ENCODE measurements around the gene SLC39A2. TPM values are rescaled to one million over a fixed set of nuclear protein-coding genes. Genes with fewer than 3 reads are reported as not detected.
"Not testable (repeated sequence)": the region's sequence is repeated elsewhere in the genome, so short reads cannot be mapped to it uniquely, and the experiment has no call there.

SLC39A2 gene
- total RNA-seq, 1 donor from 2014 or later = 0.30 TPM

- intact Hi-C loops (cut with micrococcal nuclease) = no loop called here
- peaks cover 15% of the 10 kb centered on the region for H3K36me3 Mint-ChIP-seq (ENCODE audit: low read depth)
- H3K4me1 Mint-ChIP-seq (ENCODE audit: low read depth) = no peaks in the 10 kb centered on the region
- DNase-seq (ENCODE audit: low spot score) = no peak
- H3K9me3 Mint-ChIP-seq = no peaks in the 10 kb centered on the region
- H3K27ac Mint-ChIP-seq = no peak overlapping the region
- H3K4me3 Mint-ChIP-seq (ENCODE audit: low read depth) = no peak overlapping the region
- no peaks in the 10 kb centered on the region for H3K27me3 Mint-ChIP-seq (ENCODE audit: low read depth)
Observed at GRCh38 chr14:21001218-21001617, 2.1 kb downstream of the SLC39A2 start.

GRCh38 chr14:21003788-21004346 lies 4.8 kb downstream of the SLC39A2 start:
- Mint-ChIP-seq H3K27me3 (ENCODE audit: low read depth) (no peaks in the 10 kb centered on the region), H3K9me3 (no peaks in the 10 kb centered on the region), H3K4me1 (ENCODE audit: low read depth) (no peaks in the 10 kb centered on the region), H3K27ac (no peak overlapping the region), H3K36me3 (ENCODE audit: low read depth) (no peaks in the 10 kb centered on the region), H3K4me3 (ENCODE audit: low read depth) (no peak overlapping the region)
- no peak for DNase-seq (ENCODE audit: low spot score)
- intact Hi-C loops (cut with micrococcal nuclease) = no loop called here

- H3K4me1 Mint-ChIP-seq (ENCODE audit: low read depth); H3K4me3 Mint-ChIP-seq (ENCODE audit: low read depth); H3K9me3 Mint-ChIP-seq; DNase-seq (ENCODE audit: low spot score); intact Hi-C loops (cut with micrococcal nuclease); H3K27ac Mint-ChIP-seq; H3K36me3 Mint-ChIP-seq (ENCODE audit: low read depth): not testable (repeated sequence)
- peaks cover 15% of the 10 kb centered on the region for H3K27me3 Mint-ChIP-seq (ENCODE audit: low read depth)
Observed at GRCh38 chr14:21009721-21010120, 10.6 kb downstream of the SLC39A2 start.

- H3K36me3 Mint-ChIP-seq (ENCODE audit: low read depth) = no peaks in the 10 kb centered on the region
- no peaks in the 10 kb centered on the region for H3K9me3 Mint-ChIP-seq
- DNase-seq (ENCODE audit: low spot score) = no peak
- H3K4me3 Mint-ChIP-seq (ENCODE audit: low read depth) = no peak overlapping the region
- H3K27me3 Mint-ChIP-seq (ENCODE audit: low read depth) = peaks cover 15% of the 10 kb centered on the region
- no peaks in the 10 kb centered on the region for H3K4me1 Mint-ChIP-seq (ENCODE audit: low read depth)
- intact Hi-C loops (cut with micrococcal nuclease) = no loop called here
- no peak overlapping the region for H3K27ac Mint-ChIP-seq
Observed at GRCh38 chr14:21011136-21011535, 12.0 kb downstream of the SLC39A2 start.

GRCh38 chr14:21014761-21015190 lies 15.7 kb downstream of the SLC39A2 start:
- Mint-ChIP-seq H3K4me1 (ENCODE audit: low read depth) (no peaks in the 10 kb centered on the region), H3K4me3 (ENCODE audit: low read depth) (no peak overlapping the region), H3K36me3 (ENCODE audit: low read depth) (no peaks in the 10 kb centered on the region), H3K9me3 (no peaks in the 10 kb centered on the region), H3K27ac (no peak overlapping the region), H3K27me3 (ENCODE audit: low read depth) (peaks cover 15% of the 10 kb centered on the region)
- peak; percentile 53 for DNase-seq (ENCODE audit: low spot score)
- intact Hi-C loops (cut with micrococcal nuclease) = loop anchor here (1.0 kb wide), 3 partner anchors 26 to 93 kb away; no protein-coding TSS in a partner anchor

GRCh38 chr14:21015312-21015711 lies 16.2 kb downstream of the SLC39A2 start:
- Mint-ChIP-seq H3K4me3 (ENCODE audit: low read depth) (no peak overlapping the region), H3K27me3 (ENCODE audit: low read depth) (peaks cover 15% of the 10 kb centered on the region), H3K9me3 (no peaks in the 10 kb centered on the region), H3K27ac (no peak overlapping the region), H3K36me3 (ENCODE audit: low read depth) (no peaks in the 10 kb centered on the region), H3K4me1 (ENCODE audit: low read depth) (no peaks in the 10 kb centered on the region)
- DNase-seq (ENCODE audit: low spot score) = no peak
- intact Hi-C loops (cut with micrococcal nuclease) = no loop called here

GRCh38 chr14:21016413-21017190 lies 17.5 kb downstream of the SLC39A2 start:
- H3K27ac Mint-ChIP-seq = no peak overlapping the region
- H3K27me3 Mint-ChIP-seq (ENCODE audit: low read depth) = peaks cover 12% of the 10 kb centered on the region
- no peak overlapping the region for H3K4me3 Mint-ChIP-seq (ENCODE audit: low read depth)
- DNase-seq (ENCODE audit: low spot score) = no peak
- intact Hi-C loops (cut with micrococcal nuclease) = loop anchor here (1.0 kb wide), 1 partner anchor 10 kb away; no protein-coding TSS in a partner anchor
- H3K9me3 Mint-ChIP-seq = no peaks in the 10 kb centered on the region
- H3K36me3 Mint-ChIP-seq (ENCODE audit: low read depth) = no peaks in the 10 kb centered on the region
- H3K4me1 Mint-ChIP-seq (ENCODE audit: low read depth) = no peaks in the 10 kb centered on the region

- Mint-ChIP-seq H3K27me3 (ENCODE audit: low read depth) (peaks cover 15% of the 10 kb centered on the region), H3K9me3 (no peaks in the 10 kb centered on the region), H3K4me1 (ENCODE audit: low read depth) (no peaks in the 10 kb centered on the region), H3K4me3 (ENCODE audit: low read depth) (no peak overlapping the region), H3K36me3 (ENCODE audit: low read depth) (no peaks in the 10 kb centered on the region), H3K27ac (no peak overlapping the region)
- no peak for DNase-seq (ENCODE audit: low spot score)
- intact Hi-C loops (cut with micrococcal nuclease) = no loop called here
Observed at GRCh38 chr14:21017528-21018245, 18.6 kb downstream of the SLC39A2 start.

- H3K9me3 Mint-ChIP-seq = no peaks in the 10 kb centered on the region
- no peaks in the 10 kb centered on the region for H3K36me3 Mint-ChIP-seq (ENCODE audit: low read depth)
- intact Hi-C loops (cut with micrococcal nuclease) = no loop called here
- DNase-seq (ENCODE audit: low spot score) = no peak
- H3K4me3 Mint-ChIP-seq (ENCODE audit: low read depth) = no peak overlapping the region
- no peak overlapping the region for H3K27ac Mint-ChIP-seq
- H3K4me1 Mint-ChIP-seq (ENCODE audit: low read depth) = no peaks in the 10 kb centered on the region
- H3K27me3 Mint-ChIP-seq (ENCODE audit: low read depth) = peaks cover 16% of the 10 kb centered on the region
Observed at GRCh38 chr14:21018286-21018685, 19.2 kb downstream of the SLC39A2 start.

- Mint-ChIP-seq H3K27ac (no peak overlapping the region), H3K4me3 (ENCODE audit: low read depth) (no peak overlapping the region), H3K27me3 (ENCODE audit: low read depth) (peaks cover 20% of the 10 kb centered on the region), H3K36me3 (ENCODE audit: low read depth) (no peaks in the 10 kb centered on the region), H3K9me3 (no peaks in the 10 kb centered on the region), H3K4me1 (ENCODE audit: low read depth) (no peaks in the 10 kb centered on the region)
- intact Hi-C loops (cut with micrococcal nuclease) = no loop called here
- DNase-seq (ENCODE audit: low spot score) = no peak
Observed at GRCh38 chr14:21018781-21019180, 19.7 kb downstream of the SLC39A2 start.

- Mint-ChIP-seq H3K36me3 (ENCODE audit: low read depth) (no peaks in the 10 kb centered on the region), H3K27me3 (ENCODE audit: low read depth) (peaks cover 26% of the 10 kb centered on the region), H3K27ac (no peak overlapping the region), H3K4me3 (ENCODE audit: low read depth) (no peak overlapping the region), H3K9me3 (no peaks in the 10 kb centered on the region), H3K4me1 (ENCODE audit: low read depth) (peaks cover 5% of the 10 kb centered on the region)
- no peak for DNase-seq (ENCODE audit: low spot score)
- intact Hi-C loops (cut with micrococcal nuclease) = no loop called here
Observed at GRCh38 chr14:21019366-21019765, 20.3 kb downstream of the SLC39A2 start.

- Mint-ChIP-seq H3K4me3 (ENCODE audit: low read depth) (no peak overlapping the region), H3K4me1 (ENCODE audit: low read depth) (peaks cover 6% of the 10 kb centered on the region), H3K36me3 (ENCODE audit: low read depth) (no peaks in the 10 kb centered on the region), H3K27me3 (ENCODE audit: low read depth) (peaks cover 33% of the 10 kb centered on the region), H3K27ac (no peak overlapping the region), H3K9me3 (no peaks in the 10 kb centered on the region)
- intact Hi-C loops (cut with micrococcal nuclease) = no loop called here
- DNase-seq (ENCODE audit: low spot score) = no peak
Observed at GRCh38 chr14:21020977-21021545, 22.0 kb downstream of the SLC39A2 start.

- Mint-ChIP-seq H3K27me3 (ENCODE audit: low read depth) (peaks cover 46% of the 10 kb centered on the region), H3K4me1 (ENCODE audit: low read depth) (peaks cover 6% of the 10 kb centered on the region), H3K9me3 (no peaks in the 10 kb centered on the region), H3K36me3 (ENCODE audit: low read depth) (no peaks in the 10 kb centered on the region), H3K27ac (no peak overlapping the region), H3K4me3 (ENCODE audit: low read depth) (peak overlapping the region; percentile 10)
- DNase-seq (ENCODE audit: low spot score) = no peak
- intact Hi-C loops (cut with micrococcal nuclease) = no loop called here
Observed at GRCh38 chr14:21022686-21023085, 23.6 kb downstream of the SLC39A2 start.
